Islet precursor cell (in vitro differentiated cells): ENCODE measurements around the gene CCSER1.
"Not testable (repeated sequence)": the region's sequence is repeated elsewhere in the genome, so short reads cannot be mapped to it uniquely, and the experiment has no call there.

Source experiments
- DNase-seq: peaks from one replicate; pipeline ENCODE4 v3.0.0-alpha.2; 2018

Gene CCSER1

GRCh38 chr4:90745176-90745575 is 618.0 kb downstream of the CCSER1 start:
- no peak for DNase-seq

- no peak for DNase-seq
These were observed 625.9 kb downstream of the CCSER1 start for GRCh38 chr4:90753068-90753467.

GRCh38 chr4:90757534-90758060 is 630.4 kb downstream of the CCSER1 start:
- no peak for DNase-seq

GRCh38 chr4:90760059-90760458 is 632.9 kb downstream of the CCSER1 start:
- no peak for DNase-seq

GRCh38 chr4:90766837-90767236 is 639.6 kb downstream of the CCSER1 start:
- no peak for DNase-seq

- DNase-seq: no peak
These were observed 642.1 kb downstream of the CCSER1 start for GRCh38 chr4:90769251-90769650.

GRCh38 chr4:90780193-90780592 is 653.0 kb downstream of the CCSER1 start:
- no peak for DNase-seq

GRCh38 chr4:90786602-90787001 is 659.4 kb downstream of the CCSER1 start:
- DNase-seq: no peak

- no peak for DNase-seq
These were observed 665.5 kb downstream of the CCSER1 start for GRCh38 chr4:90792696-90793095.

GRCh38 chr4:90798948-90799347 is 671.8 kb downstream of the CCSER1 start:
- DNase-seq: peak; percentile 40

GRCh38 chr4:90799895-90800294 is 672.7 kb downstream of the CCSER1 start:
- DNase-seq: peak; percentile 46

- DNase-seq: no peak
These were observed 688.4 kb downstream of the CCSER1 start for GRCh38 chr4:90815569-90815968.

GRCh38 chr4:90816754-90817153 is 689.6 kb downstream of the CCSER1 start:
- no peak for DNase-seq

GRCh38 chr4:90824266-90825150 is 697.3 kb downstream of the CCSER1 start:
- DNase-seq: no peak

- no peak for DNase-seq
These were observed 698.7 kb downstream of the CCSER1 start for GRCh38 chr4:90825849-90826248.

GRCh38 chr4:90833706-90834105 is 706.5 kb downstream of the CCSER1 start:
- no peak for DNase-seq

- DNase-seq: no peak
These were observed 710.0 kb downstream of the CCSER1 start for GRCh38 chr4:90837241-90837640.

- not testable (repeated sequence) for DNase-seq
These were observed 711.7 kb downstream of the CCSER1 start for GRCh38 chr4:90838859-90839258.

- no peak for DNase-seq
These were observed 713.1 kb downstream of the CCSER1 start for GRCh38 chr4:90840291-90840690.

GRCh38 chr4:90840828-90841227 is 713.6 kb downstream of the CCSER1 start:
- DNase-seq: no peak

GRCh38 chr4:90841676-90842075 is 714.5 kb downstream of the CCSER1 start:
- DNase-seq: no peak

- DNase-seq: no peak
These were observed 715.8 kb downstream of the CCSER1 start for GRCh38 chr4:90842960-90843359.

GRCh38 chr4:90844241-90844640 is 717.0 kb downstream of the CCSER1 start:
- no peak for DNase-seq

- no peak for DNase-seq
These were observed 718.6 kb downstream of the CCSER1 start for GRCh38 chr4:90845777-90846176.

- DNase-seq: peak; percentile 78
These were observed 725.0 kb downstream of the CCSER1 start for GRCh38 chr4:90852237-90852636.
